K562 (cell line): ENCODE data around the gene LTBP4. TPM values are rescaled to one million over a fixed set of nuclear protein-coding genes. Genes with fewer than 3 reads are reported as not detected.

Experiments used
- AFF4 ChIP-seq: sonication (generic); formaldehyde crosslinking; IDR thresholded peaks from 2 replicates; pipeline ENCODE4 v1.8.0; 2023; ENCODE audit warnings: mild to moderate bottlenecking, missing genetic modification reagents
- ARID2 ChIP-seq: fragments of 450-650 bp; IDR thresholded peaks from 2 replicates; pipeline ENCODE4 v1.6.1; 2017; ENCODE audit warnings: antibody characterized with exemption, mild to moderate bottlenecking
- ATF2 ChIP-seq: sonication (generic); formaldehyde crosslinking; IDR thresholded peaks from 2 replicates; pipeline ENCODE4 v1.8.1; 2022; ENCODE audit warnings: missing genetic modification reagents
- ELF2 ChIP-seq: fragments of 250-450 bp; sonication (Bioruptor Pico); IDR thresholded peaks from 2 replicates; pipeline ENCODE4 v1.5.0; 2021; ENCODE audit warnings: mild to moderate bottlenecking
- HCFC1 ChIP-seq: IDR thresholded peaks from 2 replicates; pipeline ENCODE4 v1.6.1; 2012; ENCODE audit warnings: low read depth, low read length, improper control_type of control experiment
- HMG20A ChIP-seq: fragments of 450-650 bp; formaldehyde crosslinking; conservative IDR thresholded peaks from 2 replicates; pipeline ENCODE4 v1.4.0; 2020; ENCODE audit warnings: mild to moderate bottlenecking, mixed read lengths
- HMGXB4 ChIP-seq: sonication (generic); formaldehyde crosslinking; IDR thresholded peaks from 2 replicates; pipeline ENCODE4 v1.8.1; 2023; ENCODE audit warnings: mild to moderate bottlenecking, missing genetic modification reagents
- KAT7 ChIP-seq: sonication (generic); formaldehyde crosslinking; IDR thresholded peaks from 2 replicates; pipeline ENCODE4 v1.8.0; 2022; ENCODE audit warnings: missing genetic modification reagents, mild to moderate bottlenecking, borderline replicate concordance
- LARP7 ChIP-seq: fragments of 450-650 bp; IDR thresholded peaks from 2 replicates; pipeline ENCODE4 v1.6.1; 2016
- MIER1 ChIP-seq: fragments of 450-650 bp; IDR thresholded peaks from 2 replicates; pipeline ENCODE4 v1.6.1; 2016; ENCODE audit warnings: antibody characterized with exemption, mild to moderate bottlenecking, low read depth
- NR2C1 ChIP-seq, 2 experiments: fragments of 450-650 bp; IDR thresholded peaks; 2 replicates each; pipeline ENCODE4 v1.6.1; 2017; ENCODE audit warnings: mild to moderate bottlenecking in 2 of 2, antibody characterized with exemption in 1 of 2, inconsistent platforms in 1 of 2, missing compliant biosample characterization in 1 of 2, missing genetic modification characterization in 1 of 2
- POLR2AphosphoS2 ChIP-seq: IDR thresholded peaks from 2 replicates; pipeline ENCODE4 v1.6.1; 2012; ENCODE audit warnings: low read length, improper control_type of control experiment
- RBM15 ChIP-seq: fragments of 200-400 bp; formaldehyde crosslinking; IDR thresholded peaks from 2 replicates; pipeline ENCODE4 v1.6.1; 2018; ENCODE audit warnings: mild to moderate bottlenecking, low read length, moderate library complexity; ENCODE audit not compliant: insufficient read depth
- SETDB1 ChIP-seq: IDR thresholded peaks from one replicate; pipeline ENCODE4 v1.6.1; 2012; ENCODE audit warnings: low read length, control low read depth, inconsistent platforms
- SMARCA5 ChIP-seq: fragments of 450-650 bp; IDR thresholded peaks from 2 replicates; pipeline ENCODE4 v1.6.1; 2016
- TRIM24 ChIP-seq, 2 experiments: fragments of 450-650 bp; IDR thresholded peaks; 2 replicates each; pipeline ENCODE4 v1.6.1; 2016
- ZBTB26 ChIP-seq: fragments of 450-650 bp; formaldehyde crosslinking; IDR thresholded peaks from 2 replicates; pipeline ENCODE4 v1.4.0; 2022; ENCODE audit warnings: missing genetic modification characterization
- ZKSCAN8 ChIP-seq: fragments of 200-800 bp; sonication (Bioruptor generic); IDR thresholded peaks from 2 replicates; pipeline ENCODE4 v1.6.1; 2016; ENCODE audit warnings: missing genetic modification characterization, missing compliant biosample characterization
- ZNF175 ChIP-seq: fragments of 200-800 bp; sonication (Bioruptor generic); IDR thresholded peaks from 2 replicates; pipeline ENCODE4 v1.6.1; 2016; ENCODE audit warnings: low read depth, mild to moderate bottlenecking, missing genetic modification characterization, missing compliant biosample characterization
- ZNF232 ChIP-seq: sonication (generic); formaldehyde crosslinking; IDR thresholded peaks from 2 replicates; pipeline ENCODE4 v1.8.0; 2022; ENCODE audit warnings: mild to moderate bottlenecking, missing genetic modification reagents
- polyA plus RNA-seq, 8 experiments: library from polyadenylated mRNA; depleted of rRNA in 4 of 8; stranded (reverse) in 5 of 8; unstranded in 3 of 8; fragments of >200 nt; fragmentation: Nextera tagmentation in 2 of 8; fragmentation: Illumina TruSeq in 1 of 8; extraction: Ambion mirVana in 2 of 8; extraction: Trizol in 1 of 8; gene quantifications; 2 replicates each; pipeline versions ENCODE4 v1.2.1 to v1.2.3, GENCODE V29; 2011 to 2014; ENCODE audit warnings: inconsistent platforms in 1 of 8, missing spikeins in 1 of 8
- total RNA-seq, 7 experiments: library from RNA; depleted of rRNA in 6 of 7; stranded (reverse); fragments of >200 nt in 6 of 7; fragmentation: Illumina TruSeq in 2 of 7; extraction: Trizol in 2 of 7; gene quantifications; 2 replicates each; pipeline versions ENCODE4 v1.2.1 to v1.2.3, GENCODE V29; 2011 to 2021; ENCODE audit warnings: low replicate concordance in 1 of 7

Gene LTBP4
- total and polyA plus RNA-seq, 9 of the 15 experiments (the other 6 are each of a cell fraction or from before 2014, with no cell fraction given) = 0.35 to 160 (median 31.6) TPM

- TF ChIP-seq HCFC1 = peak; percentile 9; the same call in 1 of the 2 replicates
- no peak for TF ChIP-seq KAT7 (CRISPR knock-in tag)
- peak; percentile 47; the same call in 1 of the 2 replicates for TF ChIP-seq ELF2 (CRISPR knock-in tag)
- 0 out of 2 replicates have a peak, but pooled peaks have one; percentile 11 for TF ChIP-seq AFF4 (CRISPR knock-in tag)
- TF ChIP-seq MIER1 = no peak
- TF ChIP-seq TRIM24 (IDR thresholded peaks at IDR 0.05) = no peak
- TF ChIP-seq NR2C1 (IDR thresholded peaks at IDR 0.05) = no peak
- TF ChIP-seq NR2C1 (tag; IDR thresholded peaks at IDR 0.05) = no peak
- no peak for TF ChIP-seq ZKSCAN8 (CRISPR knock-in tag)
- no peak for TF ChIP-seq LARP7
- TF ChIP-seq HMG20A = no peak
- TF ChIP-seq SMARCA5 = no peak; the same call in 1 of the 2 replicates
- no peak for TF ChIP-seq RBM15
- TF ChIP-seq HMGXB4 = no peak
- no peak for TF ChIP-seq ARID2
- no peak for TF ChIP-seq SETDB1
- TF ChIP-seq ZBTB26 (CRISPR knock-in tag) = no peak
- TF ChIP-seq ZNF232 = no peak
- TF ChIP-seq POLR2AphosphoS2 = no peak
- no peak for TF ChIP-seq ATF2 (CRISPR knock-in tag)
- no peak for TF ChIP-seq ZNF175 (CRISPR knock-in tag)
Observed at GRCh38 chr19:40609561-40610395, 8.6 kb downstream of the LTBP4 start (continued).
